Effector memory CD8-positive, alpha-beta T cell (primary cell): ENCODE data around the gene SLC35B2.

Experiments used
- ATAC-seq: fragments of 150-1000 bp; cut with Tn5 transposase; replicated peaks from 2 replicates; pipeline ENCODE4 v1.10.0; 2021; ENCODE audit warnings: mild to moderate bottlenecking, moderate library complexity
- DNase-seq, 3 experiments: peaks; one replicate each; pipeline ENCODE4 v3.0.0; 2021
- H3K27ac Mint-ChIP-seq, 2 donors: one replicate each; pipeline ENCODE4 v1.8.0; 2022; ENCODE audit warnings: mild to moderate bottlenecking in 2 of 2, mixed read lengths in 2 of 2, moderate library complexity in 2 of 2
- H3K27me3 Mint-ChIP-seq, 2 donors: one replicate each; pipeline ENCODE4 v1.8.0; 2022; ENCODE audit warnings: mixed read lengths in 2 of 2
- H3K36me3 Mint-ChIP-seq: one replicate; pipeline ENCODE4 v1.8.0; 2022; ENCODE audit warnings: mild to moderate bottlenecking, moderate library complexity, mixed read lengths; ENCODE audit not compliant: insufficient read depth
- H3K4me1 Mint-ChIP-seq, 2 donors: one replicate each; pipeline ENCODE4 v1.8.0; 2022; ENCODE audit warnings: low read depth in 2 of 2, mixed read lengths in 2 of 2
- H3K4me3 Mint-ChIP-seq, 2 donors: one replicate each; pipeline ENCODE4 v1.8.0; 2022; ENCODE audit warnings: mild to moderate bottlenecking in 2 of 2, mixed read lengths in 2 of 2, moderate library complexity in 2 of 2
- H3K9me3 Mint-ChIP-seq, 2 donors: one replicate each; pipeline ENCODE4 v1.8.0; 2022; ENCODE audit warnings: mixed read lengths in 2 of 2

SLC35B2 gene

DNA sequence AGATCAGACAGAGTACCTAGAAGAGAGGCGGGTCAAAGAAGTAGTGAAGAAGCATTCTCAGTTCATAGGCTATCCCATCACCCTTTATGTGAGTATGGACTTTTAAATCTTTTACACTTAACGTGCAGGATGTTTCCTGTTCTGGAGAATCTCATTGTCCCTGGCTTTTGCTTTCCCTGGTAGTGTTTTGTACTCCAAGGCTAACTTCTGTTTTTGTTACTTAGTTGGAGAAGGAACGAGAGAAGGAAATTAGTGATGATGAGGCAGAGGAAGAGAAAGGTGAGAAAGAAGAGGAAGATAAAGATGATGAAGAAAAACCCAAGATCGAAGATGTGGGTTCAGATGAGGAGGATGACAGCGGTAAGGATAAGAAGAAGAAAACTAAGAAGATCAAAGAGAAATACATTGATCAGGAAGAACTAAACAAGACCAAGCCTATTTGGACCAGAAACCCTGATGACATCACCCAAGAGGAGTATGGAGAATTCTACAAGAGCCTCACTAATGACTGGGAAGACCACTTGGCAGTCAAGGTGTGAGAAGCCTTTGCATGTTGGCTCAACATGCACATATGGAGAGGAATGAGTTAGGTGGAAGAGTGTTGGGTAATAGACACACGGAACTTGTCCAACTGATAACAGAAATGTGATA, 7.1 kb downstream of the SLC35B2 start:
- Mint-ChIP-seq H3K4me1 (peaks cover 61 to 65% of the 10 kb centered on the region in 2 donors), H3K27me3 (no peaks in the 10 kb centered on the region), H3K36me3 (peaks cover 100% of the 10 kb centered on the region), H3K9me3 (no peaks in the 10 kb centered on the region), H3K27ac (peak overlapping the region; percentile 98 to 100), H3K4me3 (no peak overlapping the region)
- DNase-seq (no peak), ATAC-seq (no peak)

DNA sequence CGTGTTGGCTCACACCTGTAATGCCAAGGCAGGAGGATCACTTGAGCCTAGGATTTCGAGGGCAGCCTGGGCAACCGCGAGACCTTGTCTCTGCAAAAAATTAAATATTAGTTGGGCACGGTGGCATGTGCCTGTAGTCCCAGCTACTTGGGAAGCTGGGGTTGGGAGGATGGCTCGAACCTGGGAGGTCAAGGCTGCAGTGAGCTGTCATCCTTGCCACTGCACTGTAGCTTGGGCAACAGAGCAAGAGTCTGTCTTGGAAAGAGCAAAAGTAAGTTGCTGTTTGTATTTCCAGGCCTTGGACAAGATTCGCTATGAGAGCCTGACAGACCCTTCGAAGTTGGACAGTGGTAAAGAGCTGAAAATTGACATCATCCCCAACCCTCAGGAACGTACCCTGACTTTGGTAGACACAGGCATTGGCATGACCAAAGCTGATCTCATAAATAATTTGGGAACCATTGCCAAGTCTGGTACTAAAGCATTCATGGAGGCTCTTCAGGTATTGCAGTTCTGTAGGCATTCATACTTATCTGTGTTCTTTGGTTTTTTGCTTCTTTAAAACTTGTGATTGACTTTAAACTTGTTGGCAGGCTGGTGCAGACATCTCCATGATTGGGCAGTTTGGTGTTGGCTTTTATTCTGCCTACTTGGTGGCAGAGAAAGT, 8.1 kb downstream of the SLC35B2 start:
- no peak for ATAC-seq
- Mint-ChIP-seq H3K4me3 (peak overlapping the region; percentile 95 to 100), H3K9me3 (no peaks in the 10 kb centered on the region), H3K27me3 (no peaks in the 10 kb centered on the region), H3K27ac (peak overlapping the region; percentile 98 to 100), H3K36me3 (peaks cover 93% of the 10 kb centered on the region), H3K4me1 (peaks cover 53 to 56% of the 10 kb centered on the region in 2 donors)
- DNase-seq = no peak

DNA sequence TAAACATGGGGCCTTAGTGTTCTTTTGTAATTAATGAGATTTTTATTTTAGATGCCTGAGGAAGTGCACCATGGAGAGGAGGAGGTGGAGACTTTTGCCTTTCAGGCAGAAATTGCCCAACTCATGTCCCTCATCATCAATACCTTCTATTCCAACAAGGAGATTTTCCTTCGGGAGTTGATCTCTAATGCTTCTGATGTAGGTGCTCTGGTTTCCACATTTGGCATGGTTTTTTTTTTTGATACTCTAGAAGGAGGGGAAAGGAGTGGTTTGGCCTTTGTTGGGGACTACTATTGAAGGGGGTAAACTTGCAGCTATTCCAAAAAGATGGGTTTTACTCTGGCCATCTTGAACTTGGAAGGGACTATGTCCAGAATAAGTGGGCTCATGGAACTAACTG, 8.7 kb downstream of the SLC35B2 start:
- Mint-ChIP-seq H3K9me3 (no peaks in the 10 kb centered on the region), H3K36me3 (peaks cover 86% of the 10 kb centered on the region), H3K27me3 (no peaks in the 10 kb centered on the region), H3K27ac (peak overlapping the region; percentile 98 to 100), H3K4me3 (peak overlapping the region; percentile 95 to 100), H3K4me1 (peaks cover 50 to 52% of the 10 kb centered on the region in 2 donors)
- DNase-seq (no peak), ATAC-seq (no peak)

DNA sequence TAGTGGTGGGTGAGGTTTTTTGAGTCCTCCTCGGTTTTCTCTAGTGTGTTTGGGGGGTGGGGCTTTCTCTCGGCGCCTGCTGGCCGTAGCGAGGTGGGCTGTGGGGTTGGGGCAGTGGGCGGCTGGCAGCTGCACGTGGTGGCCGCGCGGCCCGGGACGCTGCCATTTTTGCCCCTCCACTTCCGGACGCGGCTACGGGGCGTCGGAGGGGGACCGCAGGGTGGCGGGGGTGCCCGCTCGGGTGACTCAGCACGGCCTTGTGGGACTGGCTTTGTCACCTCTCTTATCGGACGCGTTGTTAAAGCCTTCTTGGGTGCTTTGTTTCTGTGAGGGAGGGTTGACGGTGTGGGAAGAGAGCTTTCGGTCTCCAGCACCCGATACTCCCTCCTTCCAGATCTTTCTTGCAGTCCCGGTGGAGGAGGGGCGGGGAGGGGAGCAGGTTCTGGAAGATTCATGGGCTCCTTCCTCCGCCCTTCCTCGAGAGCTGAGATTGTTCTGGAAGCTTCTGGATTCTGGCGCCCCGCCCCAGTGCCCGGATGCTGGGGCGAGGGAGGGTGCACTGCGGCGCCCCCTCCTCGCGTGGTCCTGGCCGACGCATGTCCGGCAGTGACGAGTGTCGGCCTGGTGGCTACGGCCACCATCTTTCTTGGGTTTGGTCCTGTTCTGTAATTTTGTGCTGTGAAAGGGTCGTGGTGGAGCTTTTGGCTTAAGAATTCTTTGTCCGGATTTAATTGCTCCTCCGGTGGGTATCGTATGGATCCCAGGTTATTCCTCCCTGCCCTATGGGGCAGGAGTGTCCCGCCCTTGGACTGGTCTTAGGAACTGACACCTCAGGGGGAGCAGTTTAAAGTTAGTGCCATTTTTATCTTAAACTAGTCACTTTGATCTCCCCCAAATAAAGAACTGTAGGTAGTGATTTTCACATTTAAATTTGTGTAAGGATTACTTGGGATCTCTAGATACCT, 9.7 kb downstream of the SLC35B2 start:
- ATAC-seq = peak; percentile 70
- Mint-ChIP-seq H3K9me3 (no peaks in the 10 kb centered on the region), H3K4me1 (peaks cover 40 to 46% of the 10 kb centered on the region in 2 donors)

DNA sequence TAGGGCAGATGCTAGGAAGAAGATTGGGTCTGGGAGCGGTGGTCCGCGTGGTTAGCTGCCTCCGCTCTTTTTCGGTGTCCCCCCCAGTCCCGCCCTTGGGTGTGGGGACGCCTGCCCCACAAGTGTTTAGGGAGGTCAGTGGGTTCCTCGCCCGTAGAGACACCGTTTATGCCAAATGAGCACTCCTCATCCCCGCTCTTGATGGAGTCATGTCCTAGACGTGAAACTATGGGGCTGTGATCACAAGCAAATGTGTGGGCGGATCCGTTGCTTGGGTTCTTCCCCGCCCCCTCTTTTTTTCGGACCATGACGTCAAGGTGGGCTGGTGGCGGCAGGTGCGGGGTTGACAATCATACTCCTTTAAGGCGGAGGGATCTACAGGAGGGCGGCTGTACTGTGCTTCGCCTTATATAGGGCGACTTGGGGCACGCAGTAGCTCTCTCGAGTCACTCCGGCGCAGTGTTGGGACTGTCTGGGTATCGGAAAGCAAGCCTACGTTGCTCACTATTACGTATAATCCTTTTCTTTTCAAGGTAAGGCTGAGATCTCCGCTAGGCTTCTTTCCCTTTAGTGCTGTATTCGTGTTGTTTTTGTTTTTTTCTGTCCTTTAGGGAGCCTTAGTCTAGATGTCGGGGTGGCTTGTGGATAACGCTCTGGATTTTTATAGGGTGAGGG, 10.5 kb downstream of the SLC35B2 start, which contains the start of gene HSP90AB1:
Gene HSP90AB1, plus strand, starts transcription at position 439 of the 675 bp plus-strand sequence. CDS start 1,529 bp downstream, outside the sequence.
- peaks cover 40 to 44% of the 10 kb centered on the region in 2 donors for H3K4me1 Mint-ChIP-seq
- ATAC-seq = peak; percentile 79
- peak within 1 kb of the TSS; percentile 95 to 100 for H3K4me3 Mint-ChIP-seq
- peak within 1 kb of the TSS; percentile 98 to 100 for H3K27ac Mint-ChIP-seq
- peaks cover 69% of the 10 kb centered on the region for H3K36me3 Mint-ChIP-seq
- peak; percentile 92 to 94 (median 94) for DNase-seq
- H3K9me3 Mint-ChIP-seq = no peaks in the 10 kb centered on the region
- H3K27me3 Mint-ChIP-seq = no peaks in the 10 kb centered on the region

More for the DNA sequence above, 9.7 kb downstream of the SLC35B2 start:
- DNase-seq = peak; percentile 89 to 91 (median 90)
- H3K27me3 Mint-ChIP-seq = no peaks in the 10 kb centered on the region
- peak overlapping the region; percentile 95 to 100 for H3K4me3 Mint-ChIP-seq
- H3K36me3 Mint-ChIP-seq = peaks cover 77% of the 10 kb centered on the region
- H3K27ac Mint-ChIP-seq = peak overlapping the region; percentile 98 to 100

DNA sequence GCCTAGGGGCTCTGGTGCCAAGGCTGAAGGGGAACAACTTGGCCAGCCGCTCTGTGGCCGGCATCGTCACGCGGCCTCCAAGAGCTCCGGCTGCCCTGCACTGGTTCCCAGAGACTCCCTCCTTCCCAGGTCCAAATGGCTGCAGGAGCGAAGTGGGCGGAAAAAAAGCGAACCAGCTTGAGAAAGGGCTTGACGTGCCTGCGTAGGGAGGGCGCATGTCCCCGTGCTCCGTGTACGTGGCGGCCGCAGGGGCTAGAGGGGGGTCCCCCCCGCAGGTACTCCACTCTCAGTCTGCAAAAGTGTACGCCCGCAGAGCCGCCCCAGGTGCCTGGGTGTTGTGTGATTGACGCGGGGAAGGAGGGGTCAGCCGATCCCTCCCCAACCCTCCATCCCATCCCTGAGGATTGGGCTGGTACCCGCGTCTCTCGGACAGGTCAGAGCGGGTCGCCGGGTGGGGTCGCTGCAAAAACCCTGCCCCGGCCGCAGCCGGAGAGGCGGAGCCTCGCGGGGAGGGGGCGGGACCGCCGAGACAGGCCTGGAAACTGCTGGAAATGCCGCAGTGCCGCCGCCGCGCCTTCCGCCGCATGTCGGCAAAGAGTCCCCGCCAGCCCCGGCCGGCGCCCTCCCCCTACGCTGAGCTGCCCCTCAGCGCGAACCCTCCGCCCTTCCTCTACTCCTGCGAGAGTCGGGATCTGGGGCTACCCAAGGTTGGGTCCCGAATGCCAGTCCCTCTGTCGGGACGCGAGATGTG, 11.2 kb downstream of the SLC35B2 start:
- H3K27me3 Mint-ChIP-seq = no peaks in the 10 kb centered on the region
- peak; percentile 66 to 71 (median 71) for DNase-seq
- peak overlapping the region; percentile 95 to 100 for H3K4me3 Mint-ChIP-seq
- H3K27ac Mint-ChIP-seq = peak overlapping the region; percentile 98 to 100
- no peaks in the 10 kb centered on the region for H3K9me3 Mint-ChIP-seq
- H3K4me1 Mint-ChIP-seq = peaks cover 40 to 42% of the 10 kb centered on the region in 2 donors
- peak; percentile 32 for ATAC-seq
- peaks cover 61% of the 10 kb centered on the region for H3K36me3 Mint-ChIP-seq

DNA sequence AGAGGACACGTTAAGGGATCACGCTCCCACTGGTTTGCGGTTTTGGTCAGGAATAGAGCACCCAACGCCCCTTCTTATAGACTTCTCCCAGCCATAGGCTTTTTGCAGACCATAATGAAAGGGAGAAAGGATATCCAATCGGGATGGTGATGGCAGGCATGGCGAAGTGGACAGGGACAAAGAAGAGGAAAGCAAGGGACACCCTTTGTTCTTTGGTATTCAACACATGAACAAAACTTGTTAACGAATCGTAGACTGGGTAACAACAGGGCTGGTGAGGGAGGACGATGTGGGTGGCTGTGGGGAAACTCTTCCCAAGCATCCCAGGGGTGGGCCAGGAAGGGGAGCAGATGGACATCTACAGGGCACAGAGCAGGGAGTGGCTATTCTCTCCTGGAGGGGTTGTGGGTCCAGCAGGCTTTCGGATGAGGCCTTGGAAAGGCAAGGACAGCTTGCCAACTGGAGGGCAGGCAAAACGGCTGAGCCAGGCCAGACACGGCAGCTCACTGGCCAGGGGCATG, 11.9 kb downstream of the SLC35B2 start:
- Mint-ChIP-seq H3K4me3 (peak overlapping the region; percentile 95 to 100), H3K4me1 (peaks cover 40 to 42% of the 10 kb centered on the region in 2 donors), H3K27ac (peak overlapping the region; percentile 98 to 100), H3K27me3 (no peaks in the 10 kb centered on the region), H3K36me3 (peaks cover 55% of the 10 kb centered on the region), H3K9me3 (no peaks in the 10 kb centered on the region)
- ATAC-seq (no peak), DNase-seq (no peak)

GRCh38 chr6:44243345-44243744, 14.0 kb downstream of the SLC35B2 start:
- Mint-ChIP-seq H3K9me3 (no peaks in the 10 kb centered on the region), H3K4me3 (no peak overlapping the region), H3K27ac (no peak overlapping the region), H3K36me3 (peaks cover 34% of the 10 kb centered on the region), H3K4me1 (peaks cover 26 to 29% of the 10 kb centered on the region in 2 donors), H3K27me3 (no peaks in the 10 kb centered on the region)
- ATAC-seq (no peak), DNase-seq (no peak)

GRCh38 chr6:44238687-44239350, 18.5 kb downstream of the SLC35B2 start:
- peaks cover 11 to 12% of the 10 kb centered on the region in 2 donors for H3K4me1 Mint-ChIP-seq
- peak overlapping the region; percentile 90 to 91 for H3K4me3 Mint-ChIP-seq
- H3K36me3 Mint-ChIP-seq = peaks cover 4% of the 10 kb centered on the region
- peak overlapping the region; percentile 97 for H3K27ac Mint-ChIP-seq
- no peak for DNase-seq
- no peak for ATAC-seq
- H3K27me3 Mint-ChIP-seq = no peaks in the 10 kb centered on the region
- no peaks in the 10 kb centered on the region for H3K9me3 Mint-ChIP-seq

DNA sequence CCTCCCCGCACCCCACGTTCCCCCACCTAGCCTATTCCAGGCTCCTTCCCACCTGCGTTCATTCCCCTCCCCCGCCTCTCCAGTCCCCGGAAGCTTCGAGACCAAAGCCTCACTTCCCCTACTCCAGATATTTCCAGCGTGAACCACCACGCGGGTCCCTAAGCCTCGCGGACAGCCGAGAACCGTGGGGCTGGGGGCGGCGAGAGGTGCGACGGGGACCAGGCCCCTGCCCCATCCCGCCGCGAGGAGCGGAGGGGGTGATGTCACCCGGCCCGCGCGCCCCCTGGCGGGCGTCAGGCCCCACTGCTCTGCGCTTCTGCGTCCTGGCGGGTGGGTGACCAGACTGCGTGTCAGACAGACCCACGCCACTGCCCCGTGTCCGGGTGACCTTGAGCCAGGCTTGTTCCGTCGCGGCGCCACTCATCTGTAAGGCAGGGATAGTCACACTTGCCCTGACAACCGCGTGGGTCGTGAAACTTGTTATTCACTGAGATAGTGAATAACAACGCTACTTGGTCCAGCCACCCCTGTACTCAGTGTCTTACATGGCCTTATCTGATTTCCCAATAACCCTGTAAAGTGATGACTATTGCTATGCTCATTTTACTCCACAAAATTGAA, 19.4 kb downstream of the SLC35B2 start:
- Mint-ChIP-seq H3K27ac (peak overlapping the region; percentile 97), H3K4me3 (peak overlapping the region; percentile 90 to 91), H3K9me3 (no peaks in the 10 kb centered on the region), H3K27me3 (no peaks in the 10 kb centered on the region), H3K4me1 (peaks cover 11 to 12% of the 10 kb centered on the region in 2 donors), H3K36me3 (peaks cover 4% of the 10 kb centered on the region)
- DNase-seq = peak; percentile 76 to 81 (median 78)
- peak; percentile 92 for ATAC-seq

GRCh38 chr6:44237021-44237812, 20.1 kb downstream of the SLC35B2 start:
- Mint-ChIP-seq H3K36me3 (peaks cover 4% of the 10 kb centered on the region), H3K27ac (peak overlapping the region; percentile 97), H3K4me3 (peak overlapping the region; percentile 90 to 91), H3K9me3 (no peaks in the 10 kb centered on the region), H3K27me3 (no peaks in the 10 kb centered on the region), H3K4me1 (peaks cover 11 to 12% of the 10 kb centered on the region in 2 donors)
- ATAC-seq (peak; percentile 82), DNase-seq (peak; percentile 44 to 55 (median 53))
